ENCODE results near the gene PTPN14.

PTPN14 gene

DNA sequence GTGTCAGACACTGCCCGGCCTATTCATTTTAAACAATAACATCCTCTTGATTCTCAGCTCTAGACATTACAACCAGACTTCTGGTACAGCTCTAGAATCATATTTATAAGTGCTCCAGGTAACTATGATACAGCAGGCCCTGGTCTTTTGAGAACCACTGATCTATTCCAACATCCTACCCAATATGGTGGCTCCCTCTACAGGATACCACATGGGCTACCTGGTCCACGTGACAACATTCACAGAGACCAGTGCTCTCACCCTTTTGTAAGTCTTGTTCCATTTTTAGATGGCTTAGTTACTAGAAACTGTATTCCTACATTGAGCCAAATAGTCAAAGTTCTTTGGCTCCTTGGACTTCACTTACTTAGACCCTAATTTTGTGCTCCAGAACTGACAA is 102.9 kb downstream of the PTPN14 start:
- TF ChIP-seq LEF1 (IDR thresholded peaks at IDR 0.05; ENCODE audit: borderline replicate concordance), result no peak
- ChIA-PET POLR2A (no interaction called here), CTCF (no interaction called here)
- DNase-seq (ENCODE audit: extremely low spot score), result no peak

- POLR2A ChIA-PET, result no interaction called here
- no peak for TF ChIP-seq NFRKB (IDR thresholded peaks at IDR 0.05)
- TF ChIP-seq HDGF (IDR thresholded peaks at IDR 0.05; ENCODE audit: borderline replicate concordance), result no peak
- TF ChIP-seq CTBP1 (IDR thresholded peaks at IDR 0.05; ENCODE audit: borderline replicate concordance), result no peak
- TF ChIP-seq, protein P1, sequence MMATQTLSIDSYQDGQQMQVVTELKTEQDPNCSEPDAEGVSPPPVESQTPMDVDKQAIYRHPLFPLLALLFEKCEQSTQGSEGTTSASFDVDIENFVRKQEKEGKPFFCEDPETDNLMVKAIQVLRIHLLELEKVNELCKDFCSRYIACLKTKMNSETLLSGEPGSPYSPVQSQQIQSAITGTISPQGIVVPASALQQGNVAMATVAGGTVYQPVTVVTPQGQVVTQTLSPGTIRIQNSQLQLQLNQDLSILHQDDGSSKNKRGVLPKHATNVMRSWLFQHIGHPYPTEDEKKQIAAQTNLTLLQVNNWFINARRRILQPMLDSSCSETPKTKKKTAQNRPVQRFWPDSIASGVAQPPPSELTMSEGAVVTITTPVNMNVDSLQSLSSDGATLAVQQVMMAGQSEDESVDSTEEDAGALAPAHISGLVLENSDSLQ (IDR thresholded peaks at IDR 0.05), result no peak
- TF ChIP-seq BHLHE40 (IDR thresholded peaks at IDR 0.05; ENCODE audit: borderline replicate concordance), result no peak
- no peak for TF ChIP-seq TARDBP (IDR thresholded peaks at IDR 0.05)
- TF ChIP-seq LEF1 (IDR thresholded peaks at IDR 0.05; ENCODE audit: borderline replicate concordance), result no peak
- no peak for TF ChIP-seq ARNT (IDR thresholded peaks at IDR 0.05)
- DNase-seq (ENCODE audit: extremely low spot score), result no peak
- CTCF ChIA-PET, result interaction anchor here (0.6 kb wide), 1 partner anchor 105 kb away, joined by 3 read pairs; no protein-coding TSS in a partner anchor
Observed at GRCh38 chr1:214447557-214447871, 103.9 kb downstream of the PTPN14 start.

- ChIA-PET POLR2A (no interaction called here), CTCF (interaction anchor here (0.6 kb wide), 1 partner anchor 106 kb away, joined by 3 read pairs; no protein-coding TSS in a partner anchor)
- no peak for TF ChIP-seq BHLHE40 (IDR thresholded peaks at IDR 0.05; ENCODE audit: borderline replicate concordance)
- no peak for TF ChIP-seq HDGF (IDR thresholded peaks at IDR 0.05; ENCODE audit: borderline replicate concordance)
- TF ChIP-seq FOXA1 (IDR thresholded peaks at IDR 0.05), result no peak
- no peak for TF ChIP-seq ZNF384 (IDR thresholded peaks at IDR 0.05)
- no peak for TF ChIP-seq SUZ12 (IDR thresholded peaks at IDR 0.05)
- no peak for TF ChIP-seq SP1 (IDR thresholded peaks at IDR 0.05)
- TF ChIP-seq, protein P1 (IDR thresholded peaks at IDR 0.05), result no peak
- no peak for TF ChIP-seq NFRKB (IDR thresholded peaks at IDR 0.05)
- TF ChIP-seq FOXK2 (IDR thresholded peaks at IDR 0.05), result no peak
- no peak for DNase-seq (ENCODE audit: extremely low spot score)
Observed at GRCh38 chr1:214446772-214447556, 104.4 kb downstream of the PTPN14 start.

- POLR2A ChIA-PET, result no interaction called here
- DNase-seq (ENCODE audit: extremely low spot score), result no peak
- TF ChIP-seq SUZ12 (IDR thresholded peaks at IDR 0.05) (no peak), CTBP1 (IDR thresholded peaks at IDR 0.05; ENCODE audit: borderline replicate concordance) (peak; percentile 46; the same call in 1 of the 2 replicates), FOXK2 (IDR thresholded peaks at IDR 0.05) (no peak)
- TF ChIP-seq, protein P1 (IDR thresholded peaks at IDR 0.05), result peak; percentile 38; the same call in 1 of the 2 replicates
- CTCF ChIA-PET, result no interaction called here
Observed at GRCh38 chr1:214445831-214446614, 105.4 kb downstream of the PTPN14 start.

GRCh38 chr1:214445199-214445598 is 106.2 kb downstream of the PTPN14 start:
- DNase-seq (ENCODE audit: extremely low spot score), result no peak
- ChIA-PET CTCF (no interaction called here), POLR2A (no interaction called here)
- TF ChIP-seq SP1 (IDR thresholded peaks at IDR 0.05) (no peak), TARDBP (IDR thresholded peaks at IDR 0.05) (no peak), L3MBTL2 (conservative IDR thresholded peaks at IDR 0.05) (no peak), FOXK2 (IDR thresholded peaks at IDR 0.05) (no peak), ELF4 (IDR thresholded peaks at IDR 0.05) (no peak), NFRKB (IDR thresholded peaks at IDR 0.05) (no peak), LEF1 (IDR thresholded peaks at IDR 0.05; ENCODE audit: borderline replicate concordance) (no peak), BHLHE40 (IDR thresholded peaks at IDR 0.05; ENCODE audit: borderline replicate concordance) (no peak), ZNF384 (IDR thresholded peaks at IDR 0.05) (no peak)
- TF ChIP-seq, protein P1 (IDR thresholded peaks at IDR 0.05), result no peak

- CTCF ChIA-PET, result interaction anchor here (1.0 kb wide), 1 partner anchor 8 kb away, joined by 4 read pairs; no protein-coding TSS in a partner anchor
- TF ChIP-seq ZNF384 (IDR thresholded peaks at IDR 0.05) (no peak), L3MBTL2 (conservative IDR thresholded peaks at IDR 0.05) (no peak)
- DNase-seq (ENCODE audit: extremely low spot score), result no peak
- POLR2A ChIA-PET, result no interaction called here
Observed at GRCh38 chr1:214444182-214444939, 107.0 kb downstream of the PTPN14 start.
